GM12873 (cell line): Measurements from ENCODE around the gene VWA1.

Source experiments
- TF ChIP-seq, protein P1 (sequence below): IDR thresholded peaks from 2 replicates; pipeline ENCODE4 v1.5.1; 2012; ENCODE audit warnings: low read depth, mild to moderate bottlenecking, moderate library complexity, low read length, control low read depth; ENCODE audit not compliant: insufficient read depth; ENCODE audit errors: missing control alignments

Gene VWA1

DNA sequence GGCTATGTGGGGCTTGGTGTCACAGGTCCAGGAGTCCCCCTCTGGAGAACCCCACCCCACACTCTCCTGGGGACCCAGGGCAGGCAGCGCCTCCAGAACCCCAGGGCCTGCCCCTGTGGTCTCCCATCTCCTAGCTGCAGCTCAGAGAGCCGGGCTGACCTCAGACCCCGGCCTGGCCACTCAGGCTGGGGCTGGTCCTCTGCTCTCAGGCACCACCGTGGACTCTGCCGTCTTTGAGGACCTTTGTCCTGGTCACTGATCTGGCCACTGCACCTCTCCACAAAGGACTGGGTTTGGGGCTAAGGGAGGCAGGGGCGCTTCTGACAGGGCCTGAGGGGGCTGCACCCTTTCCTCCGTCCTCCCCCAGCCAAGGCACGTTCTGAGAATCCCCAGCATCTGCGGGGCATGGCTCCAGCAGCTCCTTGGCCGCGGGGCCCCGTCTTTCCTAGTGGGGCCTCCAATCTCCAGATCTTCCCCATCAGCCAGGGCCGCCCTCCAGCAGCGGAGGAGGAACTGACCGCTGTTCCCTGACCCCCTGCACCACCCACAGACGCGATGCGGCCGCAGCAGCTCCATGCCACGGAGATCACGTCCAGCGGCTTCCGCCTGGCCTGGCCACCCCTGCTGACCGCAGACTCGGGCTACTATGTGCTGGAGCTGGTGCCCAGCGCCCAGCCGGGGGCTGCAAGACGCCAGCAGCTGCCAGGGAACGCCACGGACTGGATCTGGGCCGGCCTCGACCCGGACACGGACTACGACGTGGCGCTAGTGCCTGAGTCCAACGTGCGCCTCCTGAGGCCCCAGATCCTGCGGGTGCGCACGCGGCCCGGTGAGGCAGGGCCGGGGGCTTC is 3.3 kb downstream of the VWA1 start:
- TF ChIP-seq, protein P1, sequence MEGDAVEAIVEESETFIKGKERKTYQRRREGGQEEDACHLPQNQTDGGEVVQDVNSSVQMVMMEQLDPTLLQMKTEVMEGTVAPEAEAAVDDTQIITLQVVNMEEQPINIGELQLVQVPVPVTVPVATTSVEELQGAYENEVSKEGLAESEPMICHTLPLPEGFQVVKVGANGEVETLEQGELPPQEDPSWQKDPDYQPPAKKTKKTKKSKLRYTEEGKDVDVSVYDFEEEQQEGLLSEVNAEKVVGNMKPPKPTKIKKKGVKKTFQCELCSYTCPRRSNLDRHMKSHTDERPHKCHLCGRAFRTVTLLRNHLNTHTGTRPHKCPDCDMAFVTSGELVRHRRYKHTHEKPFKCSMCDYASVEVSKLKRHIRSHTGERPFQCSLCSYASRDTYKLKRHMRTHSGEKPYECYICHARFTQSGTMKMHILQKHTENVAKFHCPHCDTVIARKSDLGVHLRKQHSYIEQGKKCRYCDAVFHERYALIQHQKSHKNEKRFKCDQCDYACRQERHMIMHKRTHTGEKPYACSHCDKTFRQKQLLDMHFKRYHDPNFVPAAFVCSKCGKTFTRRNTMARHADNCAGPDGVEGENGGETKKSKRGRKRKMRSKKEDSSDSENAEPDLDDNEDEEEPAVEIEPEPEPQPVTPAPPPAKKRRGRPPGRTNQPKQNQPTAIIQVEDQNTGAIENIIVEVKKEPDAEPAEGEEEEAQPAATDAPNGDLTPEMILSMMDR: no peak

DNA sequence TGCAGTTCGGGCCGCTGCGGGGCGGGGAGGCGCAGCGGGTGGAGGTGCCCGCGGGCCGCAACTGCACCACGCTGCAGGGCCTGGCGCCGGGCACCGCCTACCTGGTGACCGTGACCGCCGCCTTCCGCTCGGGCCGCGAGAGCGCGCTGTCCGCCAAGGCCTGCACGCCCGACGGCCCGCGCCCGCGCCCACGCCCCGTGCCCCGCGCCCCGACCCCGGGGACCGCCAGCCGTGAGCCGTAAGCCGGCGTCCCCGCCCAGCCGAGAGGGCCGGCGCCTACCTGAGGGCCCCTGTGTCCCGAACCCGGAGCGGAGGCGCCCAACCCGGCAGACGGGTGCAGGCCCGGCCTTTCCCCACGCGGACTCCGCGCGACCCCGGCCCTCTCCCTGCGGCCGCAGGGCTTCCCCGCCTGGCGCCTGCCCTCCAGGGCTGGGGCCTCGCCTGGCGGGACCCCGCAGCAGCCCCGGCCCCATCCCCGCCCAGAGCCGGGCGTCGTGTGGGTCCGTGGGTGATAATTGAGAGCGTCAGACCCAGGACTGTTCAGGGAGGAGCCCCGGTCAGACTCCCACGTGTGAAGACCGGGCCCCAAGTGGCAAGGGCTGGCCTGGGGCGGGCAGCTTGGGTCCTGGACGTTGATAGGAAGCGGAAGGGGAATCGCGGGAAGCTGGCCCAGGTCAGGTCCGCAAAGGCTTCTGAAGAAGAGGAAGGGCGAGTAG is 4.2 kb downstream of the VWA1 start:
- TF ChIP-seq, protein P1: no peak

DNA sequence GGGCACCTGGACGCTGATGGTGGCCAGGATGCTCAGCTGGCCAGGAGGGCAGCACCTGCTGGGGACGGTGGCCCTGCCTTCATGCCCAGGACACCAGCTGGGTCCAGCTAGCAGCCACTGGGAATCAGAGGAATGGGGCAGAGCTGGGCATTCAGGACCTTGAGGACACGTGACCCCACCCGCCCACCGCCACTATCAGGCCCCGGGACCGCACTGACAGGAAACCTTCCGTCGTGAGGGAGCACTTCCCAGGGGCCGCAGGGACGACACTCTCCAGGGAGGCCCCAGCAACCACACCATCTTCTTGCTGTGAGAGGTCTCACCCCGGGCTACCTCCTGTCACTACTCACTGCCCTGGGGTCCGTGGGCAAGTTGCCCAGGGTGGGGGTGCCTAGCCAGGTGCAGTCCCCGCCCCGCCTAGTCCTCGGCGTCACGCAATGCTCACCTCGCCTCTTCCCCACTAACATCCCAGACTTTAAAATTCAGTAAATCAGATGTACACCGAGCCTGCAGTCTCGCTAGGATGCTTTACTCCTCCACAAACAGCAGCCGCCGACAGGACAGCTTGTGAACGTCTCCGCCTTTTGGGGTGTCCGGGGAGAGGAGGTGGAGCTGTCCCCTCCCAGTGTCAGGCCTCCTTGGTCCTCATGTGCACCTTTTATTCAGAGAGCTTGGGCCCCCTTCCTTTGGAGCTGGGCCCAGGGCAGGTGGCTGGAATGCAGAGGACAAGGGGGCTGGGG is 4.9 kb downstream of the VWA1 start:
- TF ChIP-seq, protein P1: no peak

DNA sequence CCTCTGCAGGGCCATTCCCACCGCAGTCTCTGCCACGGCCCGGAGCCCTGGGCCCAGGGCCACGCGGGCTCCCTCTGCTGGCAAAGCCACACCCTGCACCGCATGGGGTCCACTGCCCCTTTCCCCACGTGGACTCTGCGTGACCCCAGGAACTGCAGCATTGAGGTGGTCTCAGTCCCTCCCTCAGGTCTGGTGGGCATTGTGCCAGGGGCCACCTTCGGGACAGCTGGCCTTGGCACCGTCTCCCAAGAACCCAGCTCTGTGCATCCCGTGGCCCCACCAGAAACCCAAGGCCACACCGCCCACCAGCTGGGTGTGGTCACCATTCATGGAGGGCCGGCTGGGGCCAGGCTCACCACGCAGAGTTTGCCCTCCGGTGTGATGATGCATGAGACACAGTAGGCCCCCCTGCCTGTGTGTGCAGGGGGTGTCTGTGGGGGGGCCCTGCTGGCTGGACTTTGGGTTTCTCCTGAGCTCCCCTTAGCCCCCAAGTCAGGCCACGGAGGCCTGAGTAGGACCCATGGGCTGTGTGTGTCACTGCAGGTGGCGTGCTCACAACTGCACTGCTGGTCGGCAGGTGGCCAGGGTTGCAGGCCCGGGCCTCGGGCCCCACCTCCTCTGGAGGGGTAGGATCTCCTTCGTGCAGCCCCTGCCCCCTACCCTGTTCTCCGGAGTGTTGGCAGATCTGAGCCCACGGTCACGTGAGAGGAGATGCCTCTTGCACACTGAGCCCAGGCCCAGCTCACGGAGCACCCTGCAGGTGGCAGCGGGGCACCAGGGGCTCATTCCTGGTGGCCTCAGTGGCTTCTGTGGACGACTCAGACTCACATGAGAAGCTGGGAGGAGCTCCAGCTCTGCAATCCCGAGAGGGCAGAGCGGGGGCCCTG is 5.8 kb downstream of the VWA1 start:
- TF ChIP-seq, protein P1: peak; percentile 96

DNA sequence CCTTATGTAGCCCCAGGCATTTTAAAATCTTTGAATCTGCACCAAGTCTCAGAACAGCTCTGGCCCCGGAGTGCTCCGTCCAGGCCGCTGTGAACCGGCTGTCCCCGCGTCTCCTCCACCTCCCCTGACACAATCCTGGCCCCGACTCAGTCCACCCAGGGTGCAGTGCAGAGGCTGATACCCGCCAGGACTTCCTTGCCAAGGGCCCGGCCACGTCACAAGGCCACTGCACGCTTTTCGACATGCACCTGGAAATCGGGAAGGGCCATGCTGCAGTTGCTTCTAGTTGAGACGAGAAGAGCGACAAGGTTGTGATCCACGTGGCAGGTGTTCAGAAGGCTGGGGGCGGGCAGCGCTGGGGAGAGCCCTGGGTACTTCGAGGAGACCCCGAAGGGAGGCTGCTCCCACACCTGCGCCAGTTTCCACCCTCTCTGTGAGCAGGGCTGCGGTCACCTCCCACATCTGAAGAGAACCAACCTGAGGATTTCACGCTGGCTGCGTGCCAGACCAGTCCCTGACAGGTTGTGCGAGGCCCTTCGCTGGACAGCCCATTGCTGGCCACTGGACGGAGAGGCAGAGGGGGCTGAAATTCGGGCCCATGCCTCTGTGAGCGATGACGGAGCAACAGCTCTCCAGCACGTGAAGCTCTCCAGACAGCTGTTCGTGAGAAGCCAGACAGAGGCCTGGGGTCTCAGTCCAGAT is 6.7 kb downstream of the VWA1 start:
- TF ChIP-seq, protein P1: no peak

DNA sequence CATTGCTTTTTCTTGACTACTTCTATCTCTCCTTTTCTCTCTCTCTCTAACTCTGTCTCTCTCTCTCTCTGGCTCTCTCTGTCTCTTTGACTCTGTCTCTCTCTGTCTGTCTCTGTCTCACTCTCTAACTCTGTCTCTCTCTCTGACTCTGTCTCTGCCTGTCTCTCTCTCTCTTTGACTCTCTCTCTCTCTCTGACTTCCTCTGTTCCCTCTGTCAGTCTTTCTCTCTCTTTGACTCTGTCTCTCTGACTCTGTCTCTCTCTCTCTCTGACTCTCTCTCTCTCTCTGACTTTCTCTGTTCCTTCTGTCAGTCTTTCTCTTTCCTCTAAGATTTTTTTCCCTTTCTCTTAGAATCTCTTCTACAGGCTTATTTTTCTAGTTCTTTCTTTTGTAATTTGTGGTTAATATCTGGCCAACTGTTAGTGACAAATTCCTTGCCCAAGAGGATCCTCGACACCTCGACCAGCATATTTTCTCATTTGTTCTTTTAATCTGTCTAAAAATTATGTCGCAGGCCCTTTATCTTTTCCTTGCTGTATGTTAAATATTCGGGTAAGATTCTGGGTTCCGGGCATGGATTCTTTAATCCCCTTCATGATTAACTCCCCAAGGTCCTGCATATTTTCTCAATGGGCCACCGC is 13.7 kb downstream of the VWA1 start, which contains the start of gene ATAD3C:
Gene ATAD3C (plus strand): TSS at position 591 of the 641 bp plus-strand sequence. CDS start 995 bp downstream, outside the sequence.
- TF ChIP-seq, protein P1: no peak
